8988T (cell line): ENCODE results near the gene FAM171A2.
A peak's percentile ranks its signal among the peaks of the same experiment; 100 is the strongest.
"Not testable (repeated sequence)": the region's sequence is repeated elsewhere in the genome, so short reads cannot be mapped to it uniquely, and the experiment has no call there.

Experiments used
- DNase-seq: peaks from one replicate; pipeline ENCODE4 v3.0.0; 2011

The FAM171A2 gene

DNA sequence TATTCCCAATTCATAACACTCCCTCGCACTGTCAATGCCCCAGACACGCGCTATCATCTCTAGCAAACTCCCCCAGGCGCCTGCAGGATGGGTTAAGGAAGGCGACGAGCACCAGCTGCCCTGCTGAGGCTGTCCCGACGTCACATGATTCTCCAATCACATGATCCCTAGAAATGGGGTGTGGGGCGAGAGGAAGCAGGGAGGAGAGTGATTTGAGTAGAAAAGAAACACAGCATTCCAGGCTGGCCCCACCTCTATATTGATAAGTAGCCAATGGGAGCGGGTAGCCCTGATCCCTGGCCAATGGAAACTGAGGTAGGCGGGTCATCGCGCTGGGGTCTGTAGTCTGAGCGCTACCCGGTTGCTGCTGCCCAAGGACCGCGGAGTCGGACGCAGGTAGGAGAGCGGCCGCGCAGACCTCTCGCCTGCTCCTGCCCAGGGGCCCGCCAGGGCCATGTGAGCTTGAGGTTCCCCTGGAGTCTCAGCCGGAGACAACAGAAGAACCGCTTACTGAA lies 18.7 kb downstream of the FAM171A2 start, which contains the start of gene GRN:
Gene GRN, plus strand, starts transcription at position 364 of the 515 bp plus-strand sequence. CDS start 3,863 bp downstream, outside the sequence.
- peak; percentile 89 for DNase-seq

DNA sequence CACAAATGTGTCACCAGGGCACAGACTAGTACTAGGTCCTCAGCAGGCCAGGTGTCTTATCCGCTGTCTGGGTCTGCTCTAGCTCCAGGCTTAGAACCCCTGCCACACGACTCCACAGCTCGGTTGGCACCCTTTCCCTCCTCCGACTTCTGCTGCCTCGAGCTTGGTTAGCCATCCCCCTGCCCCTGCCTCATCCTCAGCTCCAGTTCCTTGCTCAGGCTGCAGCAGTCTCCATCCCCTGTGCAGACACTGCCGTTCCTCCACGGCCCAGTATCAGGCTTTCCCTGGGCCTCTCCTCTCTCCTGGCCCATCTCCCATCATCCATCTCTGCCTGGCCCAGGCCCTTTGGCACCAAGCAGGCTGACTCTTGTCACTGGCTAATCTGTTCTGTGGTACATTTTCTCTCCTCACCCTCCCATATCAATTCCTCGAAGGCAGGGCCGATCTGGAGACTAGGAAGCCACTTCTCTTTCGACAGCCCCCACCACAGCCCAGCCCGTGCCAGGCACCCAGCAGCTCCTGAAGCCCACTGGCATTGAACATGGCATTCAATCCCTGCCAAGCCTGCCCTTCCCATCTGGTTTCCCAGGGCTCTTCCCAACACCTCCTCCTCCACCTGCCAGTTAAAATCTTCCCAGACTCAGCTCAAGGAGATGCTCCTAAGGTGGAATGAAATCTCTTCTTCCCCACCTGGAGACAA lies 20.0 kb downstream of the FAM171A2 start:
- DNase-seq: no peak

- not testable (repeated sequence) for DNase-seq
Measured at GRCh38 chr17:44340553-44340952, 23.1 kb downstream of the FAM171A2 start.

GRCh38 chr17:44338702-44339101 lies 25.0 kb downstream of the FAM171A2 start:
- no peak for DNase-seq

DNA sequence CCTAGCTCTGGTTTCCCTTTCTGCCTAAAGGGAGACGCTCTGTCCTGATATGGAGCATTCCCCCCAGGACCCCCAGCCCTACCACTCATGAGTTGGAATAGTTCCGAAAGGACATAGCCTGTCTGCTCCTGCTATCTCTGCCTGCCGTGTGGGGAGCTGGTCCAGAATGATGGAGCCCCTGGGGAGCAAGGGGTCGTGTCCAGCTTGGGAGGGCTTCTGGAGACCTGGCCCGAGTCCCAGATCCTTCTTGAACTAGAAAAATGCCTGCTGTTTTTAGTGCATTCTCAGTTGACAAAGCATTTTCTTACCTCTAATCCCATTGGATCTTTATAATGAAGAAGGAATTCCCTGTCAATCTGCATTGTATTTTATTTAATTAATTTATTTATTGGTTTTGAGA lies 27.7 kb downstream of the FAM171A2 start:
- no peak for DNase-seq

GRCh38 chr17:44335564-44335963 lies 28.1 kb downstream of the FAM171A2 start:
- DNase-seq: no peak

- no peak for DNase-seq
Measured at GRCh38 chr17:44334727-44335126, 28.9 kb downstream of the FAM171A2 start.

DNA sequence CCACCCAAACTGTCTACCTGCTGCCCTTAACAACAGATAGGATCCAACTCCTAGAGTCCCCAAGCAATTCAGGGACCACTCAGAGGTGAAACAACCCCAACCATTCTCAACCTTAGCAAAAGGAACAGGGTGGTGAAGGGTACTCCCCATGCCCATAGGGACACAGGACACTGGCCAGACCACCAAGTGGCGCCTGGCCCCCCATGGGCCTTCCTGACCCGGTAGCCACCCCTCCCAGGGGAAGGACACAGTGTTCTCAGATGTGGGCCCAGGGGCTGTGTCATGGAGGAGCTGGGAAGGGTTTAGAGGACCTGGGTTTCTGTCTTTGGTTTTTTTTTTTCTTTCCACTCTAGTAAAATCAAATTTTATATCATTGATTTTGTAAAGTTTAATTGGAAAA lies 29.3 kb downstream of the FAM171A2 start:
- DNase-seq: no peak

DNA sequence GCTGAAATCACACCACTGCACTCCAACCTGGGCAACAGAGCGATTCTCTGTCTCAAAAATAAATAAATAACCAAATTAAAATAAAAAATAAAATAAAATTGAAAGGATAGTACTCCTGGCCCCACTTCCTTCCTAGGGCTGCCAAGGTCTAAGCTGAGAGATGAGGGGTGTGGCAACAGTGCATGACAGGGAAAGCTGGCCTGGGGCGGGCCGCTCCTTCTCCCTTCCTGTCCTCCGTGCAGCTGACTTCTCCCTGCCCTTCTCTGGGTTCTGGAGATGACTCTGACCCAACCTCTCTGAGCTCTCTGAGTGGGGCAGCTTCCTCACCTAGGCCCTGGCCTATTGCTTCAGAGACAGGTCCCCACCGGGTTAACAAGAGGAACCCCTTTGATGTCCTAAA lies 30.3 kb downstream of the FAM171A2 start:
- DNase-seq: no peak

DNA sequence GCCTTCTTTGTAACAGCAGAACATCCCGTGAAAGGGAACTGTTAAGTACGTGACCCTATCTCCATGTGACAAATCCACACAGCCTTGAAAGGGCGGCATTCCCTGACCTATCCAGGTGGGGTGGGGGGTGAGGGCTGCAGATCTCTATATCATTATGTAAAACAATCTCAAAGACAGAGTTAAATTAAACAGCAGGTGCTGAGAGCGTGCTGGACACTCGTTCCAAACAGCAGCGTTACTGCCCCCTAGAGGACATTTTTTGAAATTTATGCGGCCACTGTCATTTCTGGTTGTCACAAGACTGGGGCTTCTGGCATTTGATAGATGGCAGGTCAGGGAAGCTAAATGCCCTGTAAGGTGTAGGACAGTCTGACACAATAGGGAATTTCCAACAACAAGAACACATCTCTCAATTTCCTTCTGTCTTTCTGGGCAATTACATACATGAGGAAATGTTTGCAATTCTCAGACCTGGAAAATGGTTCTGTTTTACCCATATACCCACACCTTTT lies 32.3 kb downstream of the FAM171A2 start:
- no peak for DNase-seq

DNA sequence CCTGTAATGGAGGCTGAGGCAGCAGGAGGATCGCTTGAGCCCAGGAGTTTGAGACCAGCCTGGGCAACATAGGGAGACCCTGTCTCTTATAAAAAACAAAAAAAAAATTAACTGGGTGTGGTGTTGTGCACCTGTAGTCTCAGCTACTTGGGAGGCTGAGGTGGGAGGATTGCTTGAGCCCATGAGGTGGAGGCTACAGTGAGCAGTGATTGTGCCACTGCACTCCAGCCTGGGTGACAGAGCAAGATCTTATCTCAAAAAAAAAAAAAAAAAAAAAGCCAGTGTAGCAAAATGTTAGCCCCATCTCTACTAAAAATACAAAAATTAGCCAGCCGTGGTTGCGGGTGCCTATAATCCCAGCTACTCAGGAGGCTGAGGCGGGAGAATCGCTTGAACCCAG lies 33.4 kb downstream of the FAM171A2 start:
- DNase-seq: not testable (repeated sequence)

- not testable (repeated sequence) for DNase-seq
Measured at GRCh38 chr17:44329516-44329915, 34.1 kb downstream of the FAM171A2 start.

GRCh38 chr17:44327715-44328449 lies 35.8 kb downstream of the FAM171A2 start:
- no peak for DNase-seq

- peak; percentile 79 for DNase-seq
Measured at GRCh38 chr17:44326861-44327444, 36.7 kb downstream of the FAM171A2 start.

- DNase-seq: no peak
Measured at GRCh38 chr17:44324571-44325275, 38.9 kb downstream of the FAM171A2 start, which contains the start of gene SLC25A39. TSS of gene SLC25A39 (minus strand) at chr17:44324823. CDS start at chr17:44323562, 1,261 bp downstream.

GRCh38 chr17:44324092-44324570 lies 39.5 kb downstream of the FAM171A2 start:
- DNase-seq: no peak

DNA sequence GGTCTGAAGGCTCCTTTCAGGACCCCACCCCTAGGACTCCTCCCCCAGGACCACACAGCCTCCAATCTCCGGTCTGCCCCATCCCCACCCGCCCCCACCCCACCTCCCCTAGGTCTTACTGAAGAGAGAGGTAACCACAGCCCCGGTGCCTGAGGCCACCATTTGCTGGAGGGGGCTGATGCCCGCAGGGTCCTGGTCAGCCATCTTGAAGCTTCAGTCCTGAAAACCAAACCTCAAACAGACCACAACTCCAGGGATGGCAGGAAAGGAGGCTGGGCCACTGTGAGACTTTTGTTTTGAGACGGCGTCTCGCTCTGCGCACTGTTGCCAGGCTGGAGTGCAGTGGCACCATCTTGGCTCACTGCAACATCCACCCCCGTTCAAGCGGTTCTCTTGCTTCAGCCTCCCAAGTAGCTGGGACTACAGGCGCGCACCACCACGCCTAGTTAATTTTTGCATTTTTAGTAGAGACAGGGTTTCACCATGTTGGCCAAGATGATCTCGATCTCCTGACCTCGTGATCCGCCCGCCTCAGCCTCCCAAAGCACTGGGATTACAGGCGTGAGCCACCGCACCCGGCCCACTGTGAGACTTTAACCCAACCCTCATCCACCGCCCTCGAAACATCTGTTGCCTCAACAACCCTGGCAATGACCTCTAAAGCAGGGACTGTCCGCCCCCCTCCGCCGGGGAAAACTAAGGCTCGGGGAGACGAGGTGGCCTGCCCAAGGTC lies 40.1 kb downstream of the FAM171A2 start:
- DNase-seq: no peak

DNA sequence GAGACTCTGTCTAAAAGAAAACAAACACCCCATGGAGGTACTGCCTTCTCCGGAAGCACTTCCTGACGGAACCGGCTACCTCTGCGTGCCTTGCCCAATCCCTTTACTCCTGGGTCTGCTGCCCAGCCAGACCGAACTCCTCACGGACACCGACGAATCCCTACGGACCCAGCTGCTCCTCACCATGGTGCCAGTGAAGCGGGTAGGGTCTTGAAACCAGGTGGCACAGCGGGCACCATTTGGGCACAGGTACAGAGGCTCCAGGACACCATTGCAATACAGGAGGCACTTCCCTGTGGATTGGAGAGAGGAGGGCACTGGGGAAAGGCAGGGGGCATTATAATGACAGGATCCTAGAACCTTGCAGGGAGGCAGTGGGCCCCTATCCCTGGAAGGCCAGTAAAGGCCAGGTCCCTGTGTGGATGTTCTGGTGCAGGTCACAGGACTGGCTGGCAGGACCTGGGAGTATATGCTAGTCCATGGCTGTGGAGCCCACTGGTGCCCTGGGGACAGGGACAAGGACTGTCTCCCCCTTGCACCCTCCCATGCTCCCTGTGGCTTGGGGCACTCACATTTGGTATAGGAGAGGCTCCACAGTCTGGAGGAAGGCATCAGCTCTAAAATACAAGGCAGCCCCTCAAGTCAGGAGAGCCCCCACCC lies 41.3 kb downstream of the FAM171A2 start:
- DNase-seq: no peak

DNA sequence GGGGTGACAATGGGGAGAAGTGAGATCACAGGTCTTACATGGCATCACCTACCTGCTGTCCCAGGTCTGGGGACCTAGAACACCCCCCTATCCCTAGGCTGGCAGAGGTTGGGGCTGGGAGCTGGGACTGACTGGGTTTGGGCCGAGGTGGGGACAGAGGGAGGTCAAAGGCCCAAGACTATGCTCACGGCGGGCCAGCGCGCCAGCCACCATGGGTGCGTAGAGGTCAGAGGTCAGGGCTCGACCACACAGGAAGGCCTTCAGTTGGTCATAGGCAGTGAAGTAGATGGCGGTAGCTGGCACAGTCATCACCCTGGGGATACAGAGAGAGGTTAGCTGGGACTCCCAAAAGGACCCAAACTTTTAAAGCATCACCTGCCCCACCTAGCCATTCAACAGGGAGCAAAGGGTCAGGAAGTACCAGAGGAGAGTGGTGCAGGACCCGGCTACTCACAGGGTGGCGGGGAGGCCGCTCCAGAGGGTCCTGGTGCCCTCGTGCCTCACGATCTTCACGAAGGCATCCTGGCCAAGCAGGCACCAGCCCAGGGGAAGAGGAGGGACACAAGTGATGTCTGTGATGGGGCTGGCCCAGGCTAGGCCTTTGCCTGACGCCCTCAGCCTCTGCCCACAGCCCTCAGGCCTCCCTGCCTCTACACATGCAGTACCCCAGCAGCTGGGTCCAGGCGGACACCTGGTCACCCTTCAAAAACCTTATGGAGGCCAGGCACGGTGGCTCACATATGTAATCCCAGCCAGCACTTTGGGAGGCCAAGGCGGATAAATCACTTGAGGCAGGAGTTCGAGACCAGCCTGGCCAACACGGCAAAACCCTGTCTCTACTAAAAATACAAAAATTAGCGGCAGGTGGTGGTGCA lies 42.2 kb downstream of the FAM171A2 start:
- DNase-seq: no peak

DNA sequence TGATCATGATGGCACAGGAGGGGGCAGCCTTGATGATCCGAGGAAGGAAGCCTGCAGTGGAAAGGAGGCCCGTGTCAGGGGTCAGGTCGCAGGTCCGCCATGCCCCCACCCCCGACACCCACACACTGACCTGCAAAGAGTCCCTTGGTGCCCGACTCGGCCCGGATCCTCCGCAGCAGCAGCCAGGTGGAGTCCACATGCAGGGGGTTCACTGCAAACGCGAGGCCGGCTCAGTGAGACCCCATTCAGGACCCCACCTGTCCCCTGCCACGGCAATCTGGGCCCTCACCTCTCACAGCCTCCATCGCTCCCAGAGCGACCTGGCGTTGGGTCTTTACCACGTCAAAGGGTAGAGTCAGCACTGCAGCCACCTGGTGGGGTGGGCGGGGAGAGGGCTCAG lies 43.6 kb downstream of the FAM171A2 start:
- DNase-seq: no peak
